Putamen (tissue), 1 donor: Measurements from ENCODE around the gene CDH15.
"Not testable (repeated sequence)": the region's sequence is repeated elsewhere in the genome, so short reads cannot be mapped to it uniquely, and the experiment has no call there.

Experiments used
- DNase-seq: peaks from one replicate; pipeline ENCODE4 v3.0.0-alpha.2; 2016; ENCODE audit warnings: low spot score

Gene CDH15

GRCh38 chr16:89187770-89188392, 16.3 kb downstream of the CDH15 start:
- no peak for DNase-seq

GRCh38 chr16:89188471-89189357, 17.2 kb downstream of the CDH15 start:
- DNase-seq = not testable (repeated sequence)

GRCh38 chr16:89189358-89190025, 17.9 kb downstream of the CDH15 start:
- no peak for DNase-seq

GRCh38 chr16:89190150-89190958, 18.8 kb downstream of the CDH15 start:
- no peak for DNase-seq

DNA sequence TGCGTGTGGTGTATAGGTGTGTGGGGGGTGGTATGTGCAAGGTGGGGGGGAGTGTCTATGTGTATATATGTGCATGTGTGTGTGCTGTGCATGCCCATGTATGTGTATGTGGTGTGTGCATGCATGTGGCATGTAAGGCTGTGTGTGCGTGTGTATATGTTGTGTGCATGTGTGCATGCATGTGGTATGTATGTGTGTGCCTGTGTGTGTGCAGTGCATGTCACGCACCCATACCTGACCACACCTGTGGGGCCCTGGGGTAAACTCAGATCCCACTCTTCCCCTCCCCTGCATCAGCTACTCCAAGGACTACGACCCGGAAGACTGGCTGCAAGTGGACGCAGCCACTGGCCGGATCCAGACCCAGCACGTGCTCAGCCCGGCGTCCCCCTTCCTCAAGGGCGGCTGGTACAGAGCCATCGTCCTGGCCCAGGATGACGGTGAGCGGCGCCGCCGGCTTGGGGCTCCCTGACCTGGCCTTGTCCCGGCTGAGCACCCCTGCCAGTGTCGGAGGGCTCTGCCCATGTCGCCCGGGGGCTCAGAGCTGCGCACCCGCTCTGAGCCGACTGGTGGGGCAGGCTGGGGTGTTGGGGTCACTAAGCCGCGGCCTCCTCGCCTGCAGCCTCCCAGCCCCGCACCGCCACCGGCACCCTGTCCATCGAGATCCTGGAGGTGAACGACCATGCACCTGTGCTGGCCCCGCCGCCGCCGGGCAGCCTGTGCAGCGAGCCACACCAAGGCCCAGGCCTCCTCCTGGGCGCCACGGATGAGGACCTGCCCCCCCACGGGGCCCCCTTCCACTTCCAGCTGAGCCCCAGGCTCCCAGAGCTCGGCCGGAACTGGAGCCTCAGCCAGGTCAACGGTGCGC, 19.7 kb downstream of the CDH15 start:
- DNase-seq = no peak

GRCh38 chr16:89191901-89192185, 20.3 kb downstream of the CDH15 start:
- no peak for DNase-seq

GRCh38 chr16:89192186-89192955, 20.8 kb downstream of the CDH15 start:
- not testable (repeated sequence) for DNase-seq

- DNase-seq = no peak
These were observed 21.5 kb downstream of the CDH15 start for GRCh38 chr16:89192956-89193575.

GRCh38 chr16:89193576-89194293, 22.2 kb downstream of the CDH15 start:
- DNase-seq = no peak

- DNase-seq = no peak
These were observed 23.1 kb downstream of the CDH15 start for GRCh38 chr16:89194340-89195311.

DNA sequence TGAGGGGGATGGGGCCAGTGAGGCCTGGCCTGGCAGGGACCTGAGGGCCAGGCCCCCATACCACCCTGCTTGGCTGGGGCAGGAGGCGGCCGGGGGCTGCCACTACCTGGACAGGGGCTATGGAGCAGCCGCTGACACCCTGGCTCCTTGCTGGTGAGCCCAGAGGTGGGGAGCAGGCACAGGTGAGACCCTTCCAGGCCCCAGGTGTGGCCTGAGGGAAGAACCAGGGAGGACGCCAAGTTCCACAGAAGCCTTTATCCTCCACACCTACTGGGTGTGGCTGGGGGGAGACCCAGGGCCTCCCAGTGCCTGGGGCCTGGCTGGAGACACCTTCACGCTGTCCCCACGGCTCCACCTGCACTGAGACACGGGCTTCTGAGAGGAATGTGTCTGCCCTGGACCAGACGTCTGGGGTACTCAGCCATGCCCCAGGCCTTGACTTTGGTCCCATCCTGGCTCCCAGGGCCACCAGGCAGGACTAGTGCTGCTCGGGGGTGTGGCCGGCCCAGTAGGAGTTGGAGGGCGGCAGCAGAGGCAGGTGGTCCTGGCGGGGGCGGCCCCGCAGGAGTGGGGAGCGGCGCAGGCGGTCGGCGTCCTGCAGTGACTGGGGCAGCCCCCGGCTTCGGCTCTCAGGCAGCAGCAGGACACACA, 24.1 kb downstream of the CDH15 start:
- no peak for DNase-seq

DNA sequence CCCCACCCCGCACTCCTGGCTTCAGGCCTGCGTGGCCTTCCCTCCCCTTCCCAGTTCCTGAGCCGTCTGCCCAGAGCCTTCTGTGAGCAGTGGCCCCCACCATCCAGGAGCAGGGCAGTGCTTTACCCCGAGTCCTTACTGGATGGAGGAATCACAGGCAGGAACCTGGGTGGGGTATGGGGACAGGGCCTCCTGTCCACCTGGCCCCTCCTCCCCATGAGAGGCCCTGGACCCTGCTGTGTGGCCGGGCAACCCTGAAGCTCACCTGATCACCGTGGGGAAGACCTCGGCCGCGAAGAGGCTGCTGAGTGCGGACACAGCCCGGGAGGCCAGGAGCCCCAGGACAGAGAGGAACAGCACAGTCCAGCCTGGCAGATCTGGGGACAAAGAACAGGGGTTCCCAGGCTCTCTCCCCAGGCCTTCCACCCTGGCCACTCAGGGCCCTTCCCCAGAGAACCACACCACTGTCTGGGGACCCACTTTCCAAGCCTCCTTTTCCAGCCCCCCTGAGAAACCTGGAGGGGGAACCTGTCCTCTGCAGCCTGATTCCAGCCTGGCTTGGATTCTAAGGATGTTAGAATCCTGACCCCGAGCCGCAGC, 25.6 kb downstream of the CDH15 start:
- no peak for DNase-seq

GRCh38 chr16:89197633-89198416, 26.3 kb downstream of the CDH15 start:
- DNase-seq = no peak

GRCh38 chr16:89198417-89199240, 27.1 kb downstream of the CDH15 start:
- no peak for DNase-seq
